SK-N-SH (cell line): ENCODE results near the gene DLG2. TPM values are rescaled to one million over a fixed set of nuclear protein-coding genes. Genes with fewer than 3 reads are reported as not detected.

Source experiments
- CTCF ChIA-PET: fragments of 300-600, 350-600 bp; formaldehyde crosslinking; extraction: SDS; loops from one replicate; lab custom pipeline; 2021; lab: Yijun Ruan, JAX
- POLR2A ChIA-PET: fragments of 350-600 bp; sonication (Branson Sonifier 250); formaldehyde crosslinking; extraction: SDS; loops from one replicate; lab custom pipeline; 2020; ENCODE audit warnings: antibody characterized with exemption, inconsistent platforms; lab: Yijun Ruan, JAX
- DNase-seq: peaks from one replicate; pipeline ENCODE4 v3.0.0; 2012
- H2AFZ ChIP-seq: fragments of 200-600 bp; sonication (generic); 2 replicates; pipeline ENCODE4 v1.8.1; 2016; ENCODE audit warnings: antibody characterized with exemption, mild to moderate bottlenecking, low read depth
- H3F3A ChIP-seq: fragments of 200-600 bp; sonication (generic); replicated peaks from 2 replicates; pipeline ENCODE3; 2016; ENCODE audit warnings: antibody characterized with exemption, mild to moderate bottlenecking; ENCODE audit not compliant: insufficient read depth
- H3K27ac ChIP-seq, 2 experiments: fragments of 200-500 bp in 1 of 2; fragments of 200-600 bp in 1 of 2; sonication (Bioruptor generic) in 1 of 2; sonication (generic), shearing (Covaris generic) in 1 of 2; 2 replicates each; pipeline versions ENCODE4 v1.5.1 to v1.6.1; 2014 to 2016; ENCODE audit warnings: low read depth in 2 of 2, inconsistent platforms in 1 of 2, low read length in 1 of 2, mild to moderate bottlenecking in 1 of 2, mixed read lengths in 1 of 2
- H3K27me3 ChIP-seq: fragments of 200-600 bp; sonication (generic), shearing (Covaris generic); 2 replicates; pipeline ENCODE4 v1.6.1; 2016; ENCODE audit warnings: mixed run types; ENCODE audit not compliant: insufficient read depth
- H3K36me3 ChIP-seq, 2 experiments: fragments of 200-500 bp in 1 of 2; fragments of 200-600 bp in 1 of 2; sonication (Bioruptor generic) in 1 of 2; sonication (generic) in 1 of 2; replicated peaks in 1 of 2; 2 replicates each; pipeline versions ENCODE3 to v1.5.1; 2014 to 2016; ENCODE audit warnings: low read length in 1 of 2, mild to moderate bottlenecking in 1 of 2; ENCODE audit not compliant: insufficient read depth in 2 of 2, control insufficient read depth in 1 of 2
- H3K4me1 ChIP-seq, 2 experiments: fragments of 200-500 bp in 1 of 2; fragments of 200-600 bp in 1 of 2; sonication (Bioruptor generic) in 1 of 2; sonication (generic), shearing (Covaris generic) in 1 of 2; 2 replicates each; pipeline versions ENCODE4 v1.5.1 to v1.6.1; 2014 to 2016; ENCODE audit warnings: low read depth in 1 of 2, low read length in 1 of 2, mixed run types in 1 of 2; ENCODE audit not compliant: insufficient read depth in 2 of 2, control insufficient read depth in 1 of 2
- H3K4me2 ChIP-seq: fragments of 200-600 bp; sonication (generic), shearing (Covaris generic); 2 replicates; pipeline ENCODE4 v1.6.1; 2017; ENCODE audit warnings: mixed run types
- H3K4me3 ChIP-seq, 2 experiments: fragments of 200-500 bp in 1 of 2; fragments of 200-600 bp in 1 of 2; sonication (Bioruptor generic) in 1 of 2; sonication (generic), shearing (Covaris generic) in 1 of 2; 2 replicates each; pipeline versions ENCODE4 v1.5.1 to v1.8.1; 2014 to 2016; ENCODE audit warnings: low read depth in 2 of 2, inconsistent platforms in 1 of 2, low read length in 1 of 2, mild to moderate bottlenecking in 1 of 2, mixed read lengths in 1 of 2, moderate library complexity in 1 of 2
- H3K79me2 ChIP-seq: fragments of 200-600 bp; sonication (generic); 2 replicates; pipeline ENCODE4 v1.8.1; 2017; ENCODE audit warnings: mild to moderate bottlenecking; ENCODE audit not compliant: insufficient read depth
- H3K9ac ChIP-seq: fragments of 200-600 bp; sonication (generic); 2 replicates; pipeline ENCODE4 v1.6.1; 2017; ENCODE audit warnings: mixed run types
- H3K9me2 ChIP-seq: fragments of 200-600 bp; sonication (generic); 2 replicates; pipeline ENCODE4 v1.6.1; 2017; ENCODE audit warnings: mixed run types
- H3K9me3 ChIP-seq: fragments of 200-600 bp; sonication (generic); 2 replicates; pipeline ENCODE4 v1.6.1; 2017; ENCODE audit warnings: mixed run types, mild to moderate bottlenecking, moderate library complexity
- H4K20me1 ChIP-seq: fragments of 200-600 bp; sonication (generic); 2 replicates; pipeline ENCODE4 v1.6.1; 2017; ENCODE audit warnings: mild to moderate bottlenecking, mixed run types; ENCODE audit not compliant: insufficient read depth
- CHD2 ChIP-seq: fragments of 150-350 bp; IDR thresholded peaks from 2 replicates; pipeline ENCODE4 v1.6.1; 2018; ENCODE audit warnings: low read length; ENCODE audit not compliant: partially characterized antibody
- FOSL2 ChIP-seq: IDR thresholded peaks from 2 replicates; pipeline ENCODE4 v1.4.0; 2012; ENCODE audit warnings: low read depth, mild to moderate bottlenecking, moderate library complexity, borderline replicate concordance
- FOXJ3 ChIP-seq: sonication (generic); formaldehyde crosslinking; IDR thresholded peaks from 2 replicates; pipeline ENCODE4 v1.5.1; 2020; ENCODE audit warnings: mild to moderate bottlenecking, missing genetic modification reagents
- JUND ChIP-seq: IDR thresholded peaks from 2 replicates; pipeline ENCODE4 v1.4.0; 2012
- MEF2A ChIP-seq: IDR thresholded peaks from 2 replicates; pipeline ENCODE4 v1.4.0; 2012; ENCODE audit warnings: low read depth, borderline replicate concordance
- POLR2AphosphoS5 ChIP-seq: IDR thresholded peaks from 2 replicates; pipeline ENCODE4 v1.6.1; 2012; ENCODE audit warnings: low read depth, low read length
- RAD21 ChIP-seq: IDR thresholded peaks from 2 replicates; pipeline ENCODE4 v1.6.1; 2012; ENCODE audit warnings: mild to moderate bottlenecking, low read length
- RXRA ChIP-seq: IDR thresholded peaks from 2 replicates; pipeline ENCODE4 v1.4.0; 2012; ENCODE audit warnings: low read depth, mild to moderate bottlenecking, borderline replicate concordance
- SIN3A ChIP-seq: IDR thresholded peaks from 2 replicates; pipeline ENCODE4 v1.6.1; 2012; ENCODE audit warnings: low read depth, mild to moderate bottlenecking, low read length, moderate library complexity, borderline replicate concordance
- SMC3 ChIP-seq: IDR thresholded peaks from 2 replicates; pipeline ENCODE4 v1.6.1; 2012; ENCODE audit warnings: low read depth, low read length, improper control_type of control experiment
- TAF1 ChIP-seq: IDR thresholded peaks from 2 replicates; pipeline ENCODE4 v1.6.1; 2012; ENCODE audit warnings: low read depth, mild to moderate bottlenecking, low read length, moderate library complexity, borderline replicate concordance
- TCF12 ChIP-seq: IDR thresholded peaks from 2 replicates; pipeline ENCODE4 v1.4.0; 2012
- TEAD4 ChIP-seq: IDR thresholded peaks from 2 replicates; pipeline ENCODE4 v1.4.0; 2012; ENCODE audit warnings: mild to moderate bottlenecking, borderline replicate concordance; ENCODE audit not compliant: insufficient read depth
- USF2 ChIP-seq: fragments of 150-350 bp; IDR thresholded peaks from 2 replicates; pipeline ENCODE4 v1.6.1; 2017; ENCODE audit warnings: antibody characterized with exemption, low read length, low read depth, borderline replicate concordance
- ZBTB33 ChIP-seq: IDR thresholded peaks from 2 replicates; pipeline ENCODE4 v1.4.0; 2012; ENCODE audit warnings: low read depth, borderline replicate concordance
- WGBS: methylation state at CpG from one replicate; pipeline ENCODE4 v1.1.6; 2017; ENCODE audit warnings: low lambda C conversion rate; 5-methylcytosine and 5-hydroxymethylcytosine counted together
- polyA plus RNA-seq, 3 experiments: library from polyadenylated mRNA; depleted of rRNA; stranded (reverse); fragments of >200 nt; gene quantifications; 2 replicates each; pipeline ENCODE4 v1.2.3, GENCODE V29; 2012
- TF ChIP-seq, protein P1 (sequence below): IDR thresholded peaks from 2 replicates; pipeline ENCODE4 v1.6.1; 2012; ENCODE audit warnings: mild to moderate bottlenecking, low read depth, low read length, moderate library complexity

The DLG2 gene
- polyA plus RNA-seq, 1 of the 3 experiments (the other 2 are of a cell fraction): 0.21 TPM

- TF ChIP-seq RAD21: no peak
- TF ChIP-seq, all 33 proteins: peak for 0
Measured at GRCh38 chr11:84455691-84456090, 1171.5 kb downstream of the DLG2 start.

DNA sequence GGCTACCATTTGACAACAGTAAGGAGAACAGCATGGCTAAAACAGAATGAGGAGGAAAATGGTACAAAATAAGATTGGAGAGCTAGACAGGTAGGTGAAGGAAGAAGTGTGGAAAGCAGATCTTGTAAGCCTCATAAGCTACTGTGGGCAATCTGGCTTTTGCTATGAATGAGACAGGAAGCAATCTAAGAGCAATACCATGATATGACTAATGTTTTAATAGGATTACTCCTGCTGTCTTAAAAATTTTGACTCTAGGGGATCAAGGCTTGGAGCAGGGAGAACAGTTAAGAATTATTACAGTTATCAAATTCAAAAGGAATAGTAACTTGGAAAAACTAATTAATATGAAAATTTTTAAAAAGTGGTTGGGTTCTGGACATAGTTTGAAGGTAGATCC lies 1174.9 kb downstream of the DLG2 start:
- Histone ChIP-seq H3K4me2 (no peak overlapping the region), H3K9ac (no peak overlapping the region), H3K27ac (no peak overlapping the region), H4K20me1 (no peaks in the 10 kb centered on the region), H3K79me2 (no peaks in the 10 kb centered on the region), H3K36me3 (no peaks in the 10 kb centered on the region), H3K9me3 (no peaks in the 10 kb centered on the region), H3K4me3 (no peak overlapping the region), H3K9me2 (no peaks in the 10 kb centered on the region), H3K27me3 (no peaks in the 10 kb centered on the region), H2AFZ (no peak overlapping the region), H3K4me1 (no peaks in the 10 kb centered on the region; a peak in 1 of 4 replicates), H3F3A (no peaks in the 10 kb centered on the region)
- TF ChIP-seq ZBTB33: no peak
- no peak for TF ChIP-seq TEAD4
- TF ChIP-seq USF2: no peak
- TF ChIP-seq RXRA: no peak
- no peak for TF ChIP-seq TAF1
- TF ChIP-seq TCF12: no peak
- TF ChIP-seq SIN3A: no peak
- TF ChIP-seq POLR2AphosphoS5: no peak
- TF ChIP-seq, protein P1, sequence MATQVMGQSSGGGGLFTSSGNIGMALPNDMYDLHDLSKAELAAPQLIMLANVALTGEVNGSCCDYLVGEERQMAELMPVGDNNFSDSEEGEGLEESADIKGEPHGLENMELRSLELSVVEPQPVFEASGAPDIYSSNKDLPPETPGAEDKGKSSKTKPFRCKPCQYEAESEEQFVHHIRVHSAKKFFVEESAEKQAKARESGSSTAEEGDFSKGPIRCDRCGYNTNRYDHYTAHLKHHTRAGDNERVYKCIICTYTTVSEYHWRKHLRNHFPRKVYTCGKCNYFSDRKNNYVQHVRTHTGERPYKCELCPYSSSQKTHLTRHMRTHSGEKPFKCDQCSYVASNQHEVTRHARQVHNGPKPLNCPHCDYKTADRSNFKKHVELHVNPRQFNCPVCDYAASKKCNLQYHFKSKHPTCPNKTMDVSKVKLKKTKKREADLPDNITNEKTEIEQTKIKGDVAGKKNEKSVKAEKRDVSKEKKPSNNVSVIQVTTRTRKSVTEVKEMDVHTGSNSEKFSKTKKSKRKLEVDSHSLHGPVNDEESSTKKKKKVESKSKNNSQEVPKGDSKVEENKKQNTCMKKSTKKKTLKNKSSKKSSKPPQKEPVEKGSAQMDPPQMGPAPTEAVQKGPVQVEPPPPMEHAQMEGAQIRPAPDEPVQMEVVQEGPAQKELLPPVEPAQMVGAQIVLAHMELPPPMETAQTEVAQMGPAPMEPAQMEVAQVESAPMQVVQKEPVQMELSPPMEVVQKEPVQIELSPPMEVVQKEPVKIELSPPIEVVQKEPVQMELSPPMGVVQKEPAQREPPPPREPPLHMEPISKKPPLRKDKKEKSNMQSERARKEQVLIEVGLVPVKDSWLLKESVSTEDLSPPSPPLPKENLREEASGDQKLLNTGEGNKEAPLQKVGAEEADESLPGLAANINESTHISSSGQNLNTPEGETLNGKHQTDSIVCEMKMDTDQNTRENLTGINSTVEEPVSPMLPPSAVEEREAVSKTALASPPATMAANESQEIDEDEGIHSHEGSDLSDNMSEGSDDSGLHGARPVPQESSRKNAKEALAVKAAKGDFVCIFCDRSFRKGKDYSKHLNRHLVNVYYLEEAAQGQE: no peak
- TF ChIP-seq CHD2: no peak
- TF ChIP-seq FOSL2: no peak
- TF ChIP-seq MEF2A: no peak
- no peak for TF ChIP-seq FOXJ3 (CRISPR knock-in tag)
- TF ChIP-seq SMC3: no peak
- no peak for TF ChIP-seq RAD21
- TF ChIP-seq JUND: no peak
- DNase-seq: no peak
- POLR2A ChIA-PET: no interaction called here
- CTCF ChIA-PET: no interaction called here

More at GRCh38 chr11:84455691-84456090, 1171.5 kb downstream of the DLG2 start:
- DNase-seq: no peak
- Histone ChIP-seq H3K4me3 (no peak overlapping the region), H3K9ac (no peak overlapping the region), H3K36me3 (no peaks in the 10 kb centered on the region), H2AFZ (no peak overlapping the region), H3F3A (no peaks in the 10 kb centered on the region), H3K9me2 (0 out of 2 replicates have a peak, but pooled peaks cover 4% of the 10 kb centered on the region), H4K20me1 (no peaks in the 10 kb centered on the region), H3K9me3 (no peaks in the 10 kb centered on the region), H3K27me3 (no peaks in the 10 kb centered on the region), H3K4me1 (no peaks in the 10 kb centered on the region; a peak in 1 of 4 replicates), H3K27ac (no peak overlapping the region), H3K79me2 (no peaks in the 10 kb centered on the region), H3K4me2 (no peak overlapping the region)
- CTCF ChIA-PET: no interaction called here
- whole genome bisulfite sequencing: 72% methylated on average over 3 of the region's 3 CpGs
- POLR2A ChIA-PET: no interaction called here
